Activated CD8-positive, alpha-beta memory T cell treated with anti-CD3 and anti-CD28 coated beads for 24 hours (primary cell): Measurements from ENCODE around the gene PIWIL4.
"Not testable (repeated sequence)": the region's sequence is repeated elsewhere in the genome, so short reads cannot be mapped to it uniquely, and the experiment has no call there.

Experiments
- DNase-seq: peaks from one replicate; pipeline ENCODE4 v3.0.0-alpha.2; 2020

The PIWIL4 gene

DNA sequence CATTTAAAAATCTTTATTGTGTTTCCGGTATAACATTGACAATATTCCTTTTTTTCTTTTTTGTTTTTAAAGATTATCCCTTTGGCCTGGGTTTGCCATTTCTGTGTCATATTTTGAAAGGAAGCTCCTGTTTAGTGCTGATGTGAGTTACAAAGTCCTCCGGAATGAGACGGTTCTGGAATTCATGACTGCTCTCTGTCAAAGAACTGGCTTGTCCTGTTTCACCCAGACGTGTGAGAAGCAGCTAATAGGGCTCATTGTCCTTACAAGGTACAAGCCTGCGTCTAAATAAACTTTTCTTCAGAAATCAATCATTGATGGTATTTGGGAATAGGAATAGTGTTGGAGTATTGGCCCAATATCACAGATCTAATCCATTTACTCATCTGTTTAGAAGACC, 19.8 kb downstream of the PIWIL4 start:
- DNase-seq, result no peak

DNA sequence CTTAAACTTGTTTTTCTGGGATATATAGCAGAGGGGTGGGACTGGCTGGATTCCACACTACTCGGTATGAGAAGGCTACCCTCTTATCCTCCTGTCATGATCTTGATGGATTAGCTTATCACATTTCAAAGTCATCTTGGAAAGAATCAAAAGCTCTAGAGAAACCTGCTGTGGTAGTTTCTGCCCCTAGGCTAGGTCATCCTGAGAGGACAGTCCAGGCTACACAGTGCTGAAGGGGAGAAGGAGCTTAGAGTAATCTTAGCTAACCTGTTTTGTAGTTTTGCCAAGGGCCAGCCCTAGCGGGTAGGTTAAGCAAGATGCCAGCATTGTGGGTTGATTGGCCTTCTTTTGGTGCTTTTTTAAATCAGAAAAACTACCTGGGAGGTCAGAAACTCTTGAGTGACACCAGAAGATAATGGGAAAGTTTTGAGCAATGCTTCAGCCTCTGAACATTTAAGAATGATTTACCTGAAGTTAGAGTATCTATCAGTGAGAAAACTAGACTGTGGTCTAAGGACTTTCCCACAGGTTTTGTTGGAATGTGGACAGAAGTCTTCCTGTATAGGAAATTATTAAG, 21.3 kb downstream of the PIWIL4 start:
- no peak for DNase-seq

DNA sequence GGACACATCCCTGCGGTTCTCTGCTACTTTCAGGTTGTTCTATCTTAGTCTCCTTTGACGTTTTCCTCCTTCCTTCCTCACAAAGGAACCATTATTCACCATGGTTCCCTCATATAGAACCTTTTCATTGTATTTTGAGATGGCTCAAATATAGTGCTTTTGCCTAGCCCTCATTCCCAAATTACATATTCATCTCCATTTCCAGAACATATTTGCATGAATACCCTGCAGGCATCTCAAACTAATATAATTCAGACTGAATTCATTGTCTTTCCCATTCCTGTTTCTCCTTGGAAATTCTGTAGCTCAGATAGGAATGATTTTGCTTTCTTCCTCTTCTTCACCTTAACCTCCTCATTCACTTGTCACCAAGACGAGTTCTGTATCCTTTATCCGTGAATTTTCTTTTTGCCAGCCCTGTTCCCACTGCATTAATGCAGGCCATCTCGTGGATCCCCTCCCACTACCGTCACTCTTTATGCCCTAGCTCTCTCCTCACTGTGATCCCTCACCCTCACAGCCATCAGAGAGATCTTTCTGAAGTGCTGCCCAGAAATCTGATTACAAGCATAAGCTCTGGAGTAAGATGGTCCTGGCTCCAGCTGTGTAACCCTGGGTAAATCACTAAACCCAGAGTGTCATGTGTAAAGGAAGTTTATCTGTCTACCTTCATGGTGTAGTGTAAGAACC, 23.3 kb downstream of the PIWIL4 start:
- DNase-seq, result no peak

DNA sequence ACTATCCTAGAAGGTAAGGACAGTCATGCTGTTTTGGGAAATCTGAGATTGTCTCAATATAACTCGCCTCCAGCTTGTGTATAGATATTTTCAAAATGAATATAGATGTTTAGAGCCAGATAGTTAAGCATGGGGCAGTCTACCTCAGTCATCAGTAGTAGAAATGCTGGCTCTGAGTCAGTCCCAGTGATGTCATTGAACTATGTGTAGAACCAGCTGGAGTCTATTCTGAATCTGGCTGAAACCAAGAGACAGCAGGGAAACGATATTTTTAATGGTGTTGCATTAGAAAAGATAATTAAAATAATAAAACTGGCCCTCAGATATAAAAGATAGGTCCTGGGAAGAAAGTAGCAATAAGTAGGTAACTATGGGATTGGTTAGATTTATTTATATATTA, 25.9 kb downstream of the PIWIL4 start:
- DNase-seq, result no peak

DNA sequence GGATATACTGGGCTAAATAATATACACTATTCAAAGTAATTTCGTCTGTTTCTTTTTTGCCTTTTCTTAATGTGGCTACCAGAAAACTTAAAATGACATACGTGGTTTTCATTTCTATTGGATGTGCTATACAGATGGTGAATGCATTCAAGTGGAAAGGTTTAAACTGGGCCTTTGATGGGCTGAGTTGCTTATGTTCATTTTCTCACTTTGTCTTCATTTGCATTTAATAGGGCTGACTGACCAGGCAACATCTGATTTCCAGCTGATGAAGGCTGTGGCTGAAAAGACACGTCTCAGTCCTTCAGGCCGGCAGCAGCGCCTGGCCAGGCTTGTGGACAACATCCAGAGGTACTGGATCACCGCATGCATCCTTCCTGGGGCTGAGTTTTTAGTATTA, 27.9 kb downstream of the PIWIL4 start:
- no peak for DNase-seq

DNA sequence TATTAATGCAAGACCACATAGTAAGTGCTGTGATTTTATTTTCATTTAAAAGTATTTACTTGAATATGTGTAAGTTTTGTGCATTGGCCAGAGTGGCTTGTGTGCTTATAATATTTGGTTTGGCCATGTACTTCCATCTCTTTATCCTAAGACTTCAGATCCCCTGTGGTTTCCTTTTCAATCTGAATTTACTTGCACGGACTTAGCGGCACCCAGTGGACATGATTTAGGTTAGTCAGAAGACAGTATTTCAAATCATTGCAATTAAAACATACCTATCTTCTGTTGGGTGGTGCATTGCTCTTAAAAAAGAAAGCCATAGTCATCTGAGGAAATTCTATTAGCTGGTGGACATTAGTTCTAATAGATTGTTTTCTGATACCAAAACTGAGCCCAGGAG, 30.7 kb downstream of the PIWIL4 start:
- DNase-seq, result no peak

DNA sequence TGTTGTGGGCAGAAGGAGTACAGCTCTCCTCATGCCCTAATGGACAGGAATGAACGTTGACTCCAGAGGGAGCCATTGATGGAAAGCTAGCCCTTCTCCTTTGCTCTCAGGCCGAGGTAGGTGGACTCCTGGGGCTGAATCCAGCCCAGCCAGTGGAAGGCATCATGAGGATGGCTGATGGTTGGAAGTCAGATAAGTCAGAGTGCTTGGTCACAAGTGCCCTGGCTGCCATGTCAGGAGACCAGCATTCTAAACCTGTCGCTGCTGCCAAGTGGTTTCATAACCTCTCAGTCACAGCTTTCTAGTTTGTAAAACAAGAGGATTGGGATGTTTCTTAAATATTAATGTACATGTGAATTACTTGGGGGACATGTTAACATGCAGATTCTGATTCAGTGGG, 32.3 kb downstream of the PIWIL4 start:
- no peak for DNase-seq

DNA sequence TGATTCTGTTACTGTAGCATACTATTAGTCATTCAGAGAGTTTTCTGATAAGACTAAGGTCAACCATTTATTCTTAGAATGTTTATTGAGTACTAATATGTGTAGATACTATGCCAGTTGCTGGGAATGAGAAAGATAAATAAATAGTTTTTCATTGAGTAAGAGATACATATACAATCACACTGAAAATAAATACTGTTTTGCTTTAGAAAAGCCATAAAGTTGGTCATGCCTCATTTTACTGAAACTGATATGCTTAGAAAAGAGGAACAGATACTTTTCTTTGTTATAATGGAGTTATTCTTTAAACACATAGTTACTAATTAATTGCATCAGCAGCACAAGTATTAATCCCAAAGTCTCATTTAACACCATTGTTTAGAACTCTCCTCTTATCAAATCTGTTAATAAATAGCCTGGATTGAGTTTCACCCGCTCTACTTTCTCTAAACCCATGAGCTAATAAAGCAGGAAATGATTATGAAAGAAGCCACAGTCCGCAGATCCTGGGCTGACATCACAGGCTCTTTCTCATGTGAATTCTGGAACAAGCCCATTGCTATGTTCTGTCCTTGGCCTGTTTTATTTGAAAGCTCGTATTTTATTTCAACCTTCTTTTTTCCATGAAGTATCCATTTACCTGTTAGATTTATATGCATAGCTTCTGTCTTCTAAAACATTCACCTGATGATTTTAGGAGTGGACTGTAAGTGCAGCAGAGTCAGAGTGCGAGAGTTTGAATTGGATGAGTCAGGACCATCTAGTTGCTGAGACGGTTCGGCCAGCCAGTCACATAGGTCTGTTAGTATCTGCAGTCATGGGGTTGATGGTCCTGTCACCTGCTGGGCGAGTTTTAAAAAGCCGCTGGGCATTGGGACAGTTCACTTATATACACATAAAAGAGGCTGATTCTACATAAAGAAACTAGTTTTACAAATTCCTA, 35.5 kb downstream of the PIWIL4 start:
- DNase-seq, result peak; percentile 62

DNA sequence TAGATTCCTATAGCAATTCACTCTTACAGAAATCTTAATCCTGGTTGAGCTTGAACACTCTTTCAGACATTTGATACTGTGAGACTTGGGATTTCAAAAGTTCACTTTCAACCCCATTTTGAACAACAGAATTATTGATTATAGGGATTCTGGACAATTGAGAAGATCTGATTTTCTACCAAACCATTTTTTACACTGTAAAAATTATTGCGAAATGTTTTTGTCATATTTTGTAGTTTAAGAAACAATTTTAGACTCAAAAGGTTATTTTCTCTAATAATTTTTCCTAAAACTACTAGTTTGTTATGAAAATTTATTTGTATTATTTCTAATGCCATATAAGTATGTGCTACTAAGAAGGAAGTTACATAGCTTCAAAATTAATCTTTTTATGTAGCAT, 36.4 kb downstream of the PIWIL4 start:
- no peak for DNase-seq

DNA sequence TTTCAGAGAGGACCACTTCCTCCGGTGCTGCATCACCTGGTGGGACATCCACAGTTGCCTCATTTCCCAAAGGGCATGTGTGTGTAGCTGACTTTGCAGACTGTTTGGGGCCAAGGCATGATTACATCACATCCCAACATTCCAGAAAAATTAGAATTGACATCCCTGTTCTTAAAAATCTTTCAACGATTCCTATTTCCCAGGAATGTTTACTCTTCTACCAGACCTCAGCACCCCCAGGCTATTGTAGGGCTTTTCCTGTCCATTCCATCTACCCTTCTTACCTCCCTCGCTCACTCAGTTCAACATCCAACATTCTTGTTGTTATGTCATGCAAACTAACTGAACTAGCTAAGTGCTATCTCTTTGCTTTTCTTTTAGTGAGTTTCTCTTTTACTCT, 37.3 kb downstream of the PIWIL4 start:
- DNase-seq, result no peak

DNA sequence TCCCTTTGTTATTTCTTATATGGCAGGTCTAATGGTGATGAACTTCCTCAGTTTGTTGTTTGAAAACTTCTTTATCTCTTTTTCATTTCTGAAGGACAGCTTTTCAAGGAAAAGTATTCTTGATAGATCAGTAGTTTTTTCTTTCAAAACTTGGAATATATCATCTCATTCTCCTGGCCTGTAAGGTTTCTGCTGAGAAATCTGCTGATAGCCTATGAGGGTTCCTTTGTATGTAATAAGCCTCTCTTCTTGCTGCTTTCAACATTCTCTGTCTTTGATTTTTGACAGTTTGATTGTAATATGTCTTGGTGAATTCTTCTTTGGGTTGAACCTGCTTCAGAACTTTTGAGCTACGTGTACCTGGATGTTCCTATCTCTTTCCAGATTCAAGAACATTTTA, 46.0 kb downstream of the PIWIL4 start:
- no peak for DNase-seq

DNA sequence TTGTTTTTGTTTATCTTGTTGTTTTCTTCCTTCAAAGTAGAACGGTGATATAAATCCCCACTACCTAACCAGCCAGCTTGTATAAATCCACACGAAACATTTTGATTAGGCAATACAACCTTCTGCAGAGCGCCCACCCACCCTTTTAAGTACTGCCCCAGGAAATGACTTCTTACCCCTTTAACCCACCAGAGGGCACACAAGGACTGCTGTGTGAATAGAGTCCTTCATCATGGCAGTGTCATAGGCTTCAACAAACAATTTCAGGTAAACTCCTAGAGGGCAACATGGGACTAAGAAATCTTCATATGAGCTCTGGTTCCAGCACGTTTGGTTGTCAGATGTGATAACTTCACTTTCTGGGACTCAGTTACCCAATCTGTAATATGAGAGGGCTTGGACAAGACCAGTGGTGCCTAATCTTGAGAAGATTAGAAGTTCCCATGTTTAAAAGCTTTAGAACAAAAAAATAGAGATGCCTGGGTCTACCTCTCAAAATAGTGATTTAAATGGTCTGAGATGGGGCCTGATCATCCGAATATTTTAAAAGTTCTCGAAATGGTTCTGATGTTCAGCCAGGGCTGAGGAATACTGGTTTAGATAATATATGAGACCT, 56.1 kb downstream of the PIWIL4 start:
- no peak for DNase-seq

DNA sequence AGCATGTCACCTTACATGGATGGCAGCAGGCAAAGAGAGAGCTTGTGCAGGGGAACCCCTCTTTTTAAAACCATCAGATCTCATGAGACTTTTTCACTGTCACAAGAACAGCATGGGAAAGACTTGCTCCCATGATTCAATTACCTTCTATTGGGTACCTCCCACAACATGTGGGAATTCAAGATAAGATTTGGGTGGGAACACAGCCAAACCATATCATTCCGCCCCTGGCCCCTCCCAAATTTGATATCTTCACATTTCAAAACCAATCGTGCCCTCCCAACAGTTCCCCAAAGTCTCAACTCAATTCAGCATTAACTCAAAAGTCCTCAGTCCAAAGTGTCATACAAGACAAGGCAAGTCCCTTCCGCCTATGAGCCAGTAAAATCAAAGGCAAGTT, 58.3 kb downstream of the PIWIL4 start:
- not testable (repeated sequence) for DNase-seq

DNA sequence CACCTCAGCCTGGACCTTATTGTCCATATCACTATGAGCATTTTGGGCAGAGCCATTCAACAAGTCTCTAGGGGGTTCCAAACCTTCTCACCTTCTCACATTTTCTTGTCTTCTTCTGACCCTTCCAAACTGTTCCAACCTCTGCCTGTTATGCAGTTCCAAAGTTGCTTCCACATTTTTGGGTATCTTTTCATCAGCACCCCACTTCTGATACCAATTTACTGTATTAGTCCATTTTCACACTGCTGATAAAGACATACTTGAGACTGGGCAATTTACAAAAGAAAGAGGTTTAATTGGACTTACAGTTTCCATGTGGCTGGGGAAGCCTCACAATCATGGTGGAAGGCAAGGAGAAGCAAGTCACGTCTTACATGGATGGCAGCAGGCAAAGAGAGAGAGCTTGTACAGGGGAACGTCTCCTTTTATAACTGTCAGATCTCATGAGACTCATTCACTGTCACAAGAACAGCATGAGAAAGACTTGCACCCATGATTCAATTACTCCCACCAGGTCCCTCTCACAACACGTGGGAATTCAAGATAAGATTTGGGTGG, 59.9 kb downstream of the PIWIL4 start:
- DNase-seq, result not testable (repeated sequence)

DNA sequence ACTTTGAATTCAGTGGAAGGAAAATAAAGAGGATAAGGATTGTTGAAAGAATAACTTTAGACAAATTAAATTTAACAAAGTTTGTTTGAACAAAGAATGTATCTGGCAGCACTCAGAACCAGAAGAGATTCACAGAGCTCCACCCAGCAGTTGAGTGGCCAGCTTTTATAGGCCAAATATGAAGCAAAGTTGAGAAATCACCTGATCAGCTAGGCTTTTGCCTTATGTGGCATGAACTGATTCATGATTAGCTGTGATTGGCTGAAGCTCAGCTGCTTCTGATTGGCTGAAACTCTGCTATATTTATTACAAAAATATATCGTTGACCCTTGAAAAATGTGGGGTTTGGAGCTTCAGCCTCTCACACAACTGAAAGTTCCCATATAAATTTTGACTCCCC, 62.6 kb downstream of the PIWIL4 start:
- no peak for DNase-seq

DNA sequence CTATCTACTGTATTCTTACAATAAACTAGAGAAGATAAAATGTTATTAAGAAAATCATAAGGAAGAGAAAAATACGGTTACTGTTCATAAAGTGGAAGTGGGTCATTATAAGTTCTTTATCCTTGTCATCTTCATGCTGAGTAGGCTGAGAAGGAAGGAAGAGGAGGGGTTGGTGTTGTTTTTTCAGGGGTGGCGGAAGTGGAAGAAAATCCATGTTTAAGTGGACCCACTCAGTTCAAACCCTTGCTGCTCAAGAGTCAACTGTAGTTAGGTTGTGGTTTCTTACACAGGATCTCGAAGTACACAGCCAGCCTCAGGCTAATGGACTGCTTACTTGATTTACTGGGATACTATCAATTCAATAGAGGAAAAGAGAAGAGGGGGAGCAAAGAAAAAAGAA, 63.1 kb downstream of the PIWIL4 start:
- DNase-seq, result no peak

DNA sequence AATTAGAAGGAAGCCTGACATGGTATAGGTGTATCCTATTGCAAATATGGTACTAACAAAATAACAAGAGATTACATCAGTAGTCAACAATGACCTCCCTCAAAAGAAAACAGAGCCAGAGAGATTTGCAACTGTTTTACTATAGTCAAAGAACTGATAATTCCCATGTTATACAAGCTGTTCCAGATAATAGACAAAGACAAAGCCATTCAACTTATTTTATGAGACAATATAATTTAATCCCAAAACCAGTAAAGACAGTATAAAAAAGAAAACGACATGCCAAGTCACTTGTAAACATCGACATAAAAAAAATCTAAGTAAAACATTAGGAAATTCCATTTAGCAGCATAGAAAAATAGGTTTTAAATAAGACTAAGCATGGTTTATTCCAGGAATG, 65.2 kb downstream of the PIWIL4 start:
- no peak for DNase-seq

DNA sequence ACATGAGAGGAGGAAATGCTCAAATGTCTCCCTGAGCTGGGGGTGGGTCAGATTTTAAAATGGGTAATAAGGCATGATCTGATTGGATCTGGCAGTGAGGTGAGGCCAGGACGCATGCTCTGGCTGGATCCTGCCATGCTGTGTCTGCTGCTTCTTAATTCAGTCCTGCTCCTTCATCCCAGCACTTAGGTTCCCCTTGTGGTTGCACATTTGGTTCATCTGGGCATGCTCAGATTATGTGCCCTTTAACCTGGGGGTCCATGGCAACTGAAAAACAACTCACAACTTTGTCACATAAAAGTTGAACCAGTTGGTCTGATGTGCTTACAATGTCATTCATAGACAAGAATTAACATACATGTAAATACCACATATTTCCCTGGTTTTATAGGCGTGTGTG, 67.9 kb downstream of the PIWIL4 start:
- no peak for DNase-seq

DNA sequence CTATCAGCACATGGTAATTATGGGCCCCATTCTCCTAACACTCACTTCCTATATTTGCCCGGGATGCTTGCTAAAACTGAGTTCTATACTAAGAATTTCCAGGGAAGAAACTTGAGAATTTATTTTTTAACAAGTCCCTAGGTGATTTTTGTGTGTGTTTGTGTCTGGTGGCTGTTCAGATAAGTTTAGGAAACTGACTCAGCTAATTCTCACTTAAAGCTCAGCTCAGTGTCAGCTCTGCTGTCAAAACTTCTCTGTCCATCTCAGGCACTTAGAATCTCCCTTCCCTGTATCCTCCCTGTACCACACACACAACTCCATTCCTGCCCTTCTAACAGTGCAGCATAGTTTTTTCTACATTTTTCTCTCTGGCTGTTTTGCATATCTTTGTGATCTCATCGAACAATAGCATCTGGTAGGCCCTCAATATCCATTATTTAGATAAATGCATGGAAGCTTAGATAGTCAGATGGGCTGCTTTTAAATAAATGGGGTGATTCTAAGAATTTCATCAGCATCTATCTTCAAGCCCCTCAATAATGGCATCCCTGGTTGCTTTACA, 69.3 kb downstream of the PIWIL4 start:
- DNase-seq, result no peak

DNA sequence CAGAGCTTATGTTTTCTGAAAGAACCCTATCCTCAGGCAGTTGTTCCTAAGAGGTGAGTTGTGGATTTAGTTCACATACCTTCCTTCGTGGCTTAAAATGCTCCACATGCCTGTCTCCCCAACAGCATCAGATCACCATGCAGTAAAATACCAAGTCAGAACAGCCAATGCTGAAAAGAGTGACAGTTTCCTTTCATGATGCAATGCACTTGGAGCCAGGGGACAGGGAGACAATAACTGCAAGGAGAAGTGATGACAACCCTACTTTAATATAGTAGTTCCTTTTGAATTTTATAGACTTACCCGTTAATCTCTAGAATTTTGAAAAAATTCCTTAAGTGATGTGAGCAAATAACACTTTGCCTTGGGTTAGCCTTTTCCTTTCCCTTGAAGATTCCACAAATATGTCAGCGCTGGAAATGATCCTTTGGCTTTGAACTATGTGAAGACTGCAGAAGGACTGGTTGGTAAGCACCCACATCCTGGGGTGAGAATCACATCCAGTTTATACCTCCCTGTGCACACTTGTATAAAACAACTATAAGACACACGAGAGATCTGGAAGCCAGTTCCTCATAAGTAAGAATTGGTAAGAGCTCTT, 71.2 kb downstream of the PIWIL4 start:
- no peak for DNase-seq

DNA sequence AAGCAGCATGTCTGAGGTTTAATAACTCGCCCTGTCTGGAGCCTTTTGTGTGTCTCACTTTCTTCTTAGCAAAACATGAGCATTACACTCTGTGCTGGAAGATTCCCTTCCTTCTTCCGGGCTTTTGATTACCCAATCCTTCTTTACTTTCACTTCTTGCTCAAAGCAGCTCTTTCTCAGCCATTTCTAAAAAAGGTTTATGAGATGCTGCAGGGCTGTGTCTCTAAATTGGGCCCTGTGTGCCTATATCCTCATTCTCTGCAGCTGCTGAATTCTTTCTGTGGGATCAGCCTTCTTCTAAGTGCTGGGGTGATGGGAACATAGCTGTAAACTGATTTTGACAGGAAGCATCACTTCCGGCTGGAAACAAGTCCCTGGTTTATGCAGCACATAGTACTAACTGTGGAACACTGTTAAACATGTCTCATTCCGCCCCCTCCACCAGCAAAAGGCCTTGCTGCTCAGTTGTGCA, 71.8 kb downstream of the PIWIL4 start:
- no peak for DNase-seq
